Adrenal gland (tissue), 5 donors: Measurements from ENCODE around the gene TCF12.

ENCODE experiments used
- POLR2A ChIP-seq, 2 donors: fragments of 450-650 bp; IDR thresholded peaks; one replicate each; pipeline ENCODE4 v1.6.1; 2017; ENCODE audit warnings: antibody characterized with exemption in 2 of 2, mild to moderate bottlenecking in 2 of 2, moderate library complexity in 1 of 2
- TF ChIP-seq, protein P1 (sequence below), 6 experiments: fragments of 450-650 bp in 4 of 6; fragments of 200-600 bp in 2 of 6; sonication (generic) in 1 of 6; IDR thresholded peaks; 1 replicate in 5 of 6; 2 replicates in 1 of 6; pipeline versions ENCODE4 v1.5.1 to v1.8.0; 2016 to 2021; ENCODE audit warnings: antibody characterized with exemption in 6 of 6, mild to moderate bottlenecking in 2 of 6, moderate library complexity in 1 of 6
- donor health status: DM: no; HTN: no; CAD: no.

DNA sequence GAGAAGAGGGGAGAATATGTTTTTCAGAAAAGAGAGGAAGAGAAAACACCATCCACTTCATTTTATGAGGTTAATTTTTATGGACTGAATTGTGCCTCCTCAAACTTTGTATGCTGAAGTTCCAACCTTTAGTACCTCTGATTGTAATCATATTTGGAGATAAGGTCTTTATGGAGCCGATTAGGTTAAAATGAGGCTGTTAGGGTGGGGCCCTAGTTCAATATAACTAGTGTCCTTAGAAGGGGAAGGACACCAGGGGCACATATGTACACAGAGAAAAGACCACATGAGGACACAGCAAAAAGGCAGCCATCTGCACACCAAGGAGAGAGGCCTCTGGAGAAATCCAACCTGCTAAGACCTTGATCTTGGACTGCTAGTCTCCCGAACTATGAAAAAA lies 38.9 kb upstream of the TCF12 start:
- TF ChIP-seq, protein P1, sequence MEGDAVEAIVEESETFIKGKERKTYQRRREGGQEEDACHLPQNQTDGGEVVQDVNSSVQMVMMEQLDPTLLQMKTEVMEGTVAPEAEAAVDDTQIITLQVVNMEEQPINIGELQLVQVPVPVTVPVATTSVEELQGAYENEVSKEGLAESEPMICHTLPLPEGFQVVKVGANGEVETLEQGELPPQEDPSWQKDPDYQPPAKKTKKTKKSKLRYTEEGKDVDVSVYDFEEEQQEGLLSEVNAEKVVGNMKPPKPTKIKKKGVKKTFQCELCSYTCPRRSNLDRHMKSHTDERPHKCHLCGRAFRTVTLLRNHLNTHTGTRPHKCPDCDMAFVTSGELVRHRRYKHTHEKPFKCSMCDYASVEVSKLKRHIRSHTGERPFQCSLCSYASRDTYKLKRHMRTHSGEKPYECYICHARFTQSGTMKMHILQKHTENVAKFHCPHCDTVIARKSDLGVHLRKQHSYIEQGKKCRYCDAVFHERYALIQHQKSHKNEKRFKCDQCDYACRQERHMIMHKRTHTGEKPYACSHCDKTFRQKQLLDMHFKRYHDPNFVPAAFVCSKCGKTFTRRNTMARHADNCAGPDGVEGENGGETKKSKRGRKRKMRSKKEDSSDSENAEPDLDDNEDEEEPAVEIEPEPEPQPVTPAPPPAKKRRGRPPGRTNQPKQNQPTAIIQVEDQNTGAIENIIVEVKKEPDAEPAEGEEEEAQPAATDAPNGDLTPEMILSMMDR (IDR thresholded peaks at IDR 0.05): no peak
- TF ChIP-seq POLR2A (IDR thresholded peaks at IDR 0.05): no peak
